Measurements from ENCODE around the gene PCCA. TPM values are rescaled to one million over a fixed set of nuclear protein-coding genes. Genes with fewer than 3 reads are reported as not detected.

PCCA gene
- total and polyA plus RNA-seq, 3 experiments from 2014 or later = 6.1 to 9.5 (median 6.2) TPM

- peaks cover 30 to 76% (median 53%) of the 10 kb centered on the region in 3 donors for H3K36me3 Mint-ChIP-seq
- POLR2A ChIA-PET = no interaction called here
Measured at GRCh38 chr13:100403675-100404074, 314.8 kb downstream of the PCCA start.

DNA sequence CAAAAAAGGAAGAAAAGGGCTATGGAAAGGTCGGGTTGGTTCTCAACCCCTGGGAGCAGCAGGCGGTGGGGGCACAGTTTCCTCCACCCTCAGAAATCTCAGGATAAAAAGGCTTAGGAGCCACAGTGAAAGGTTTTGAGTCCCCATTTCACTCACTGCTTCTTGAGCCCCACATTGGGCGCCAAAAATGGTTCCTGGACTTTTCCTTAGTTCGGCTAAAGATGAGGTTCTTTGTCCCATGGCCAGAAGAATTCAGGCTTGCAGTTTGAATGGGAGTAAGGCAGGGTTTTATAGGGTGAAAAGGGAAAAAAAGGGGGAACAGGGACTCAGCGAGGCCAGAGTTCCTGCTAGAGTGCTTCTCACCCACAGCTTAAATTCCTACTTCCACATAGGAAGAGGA lies 320.2 kb downstream of the PCCA start:
- no peak overlapping the region for H3K27ac ChIP-seq (ENCODE audit: low read depth, low read length)
- Mint-ChIP-seq H3K27ac (no peak overlapping the region), H3K4me3 (no peak overlapping the region), H3K36me3 (peaks cover 17 to 67% (median 45%) of the 10 kb centered on the region in 3 donors), H3K4me1 (no peaks in the 10 kb centered on the region), H3K27me3 (no peaks in the 10 kb centered on the region), H3K9me3 (peaks cover 32 to 76% (median 75%) of the 10 kb centered on the region in 5 donors)
- H3K36me3 ChIP-seq (ENCODE audit: insufficient read depth, low read length) = no peaks in the 10 kb centered on the region
- no peak overlapping the region for H3K4me3 ChIP-seq (ENCODE audit: low read length)
- no peaks in the 10 kb centered on the region for H3K27me3 ChIP-seq (ENCODE audit: insufficient read depth, low read length, poor library complexity, severe bottlenecking)
- peaks cover 18% of the 10 kb centered on the region for H3K9me3 ChIP-seq (ENCODE audit: low read length)
- ChIA-PET CTCF (no interaction called here), POLR2A (no interaction called here)
- H3K4me1 ChIP-seq (ENCODE audit: insufficient read depth, low read length) = no peaks in the 10 kb centered on the region
- no peak for DNase-seq

More at GRCh38 chr13:100403675-100404074, 314.8 kb downstream of the PCCA start:
- Histone ChIP-seq H3K4me1 (ENCODE audit: insufficient read depth, low read length) (no peaks in the 10 kb centered on the region), H3K27ac (ENCODE audit: low read depth, low read length) (no peak overlapping the region), H3K4me3 (ENCODE audit: low read length) (no peak overlapping the region), H3K27me3 (ENCODE audit: insufficient read depth, low read length, poor library complexity, severe bottlenecking) (no peaks in the 10 kb centered on the region), H3K9me3 (ENCODE audit: low read length) (peaks cover 14% of the 10 kb centered on the region), H3K36me3 (ENCODE audit: insufficient read depth, low read length) (no peaks in the 10 kb centered on the region)
- no peak overlapping the region for H3K4me3 Mint-ChIP-seq
- peaks cover 28 to 65% (median 61%) of the 10 kb centered on the region in 5 donors for H3K9me3 Mint-ChIP-seq
- peaks cover 0 to 6% (median 0%) of the 10 kb centered on the region in 3 donors for H3K4me1 Mint-ChIP-seq
- no peaks in the 10 kb centered on the region for H3K27me3 Mint-ChIP-seq
- H3K27ac Mint-ChIP-seq = no peak overlapping the region
- no peak for DNase-seq
- CTCF ChIA-PET = no interaction called here

- Mint-ChIP-seq H3K27ac (no peak overlapping the region), H3K4me3 (no peak overlapping the region), H3K36me3 (peaks cover 7 to 45% (median 17%) of the 10 kb centered on the region in 3 donors), H3K9me3 (peaks cover 0 to 5% (median 0%) of the 10 kb centered on the region in 5 donors), H3K27me3 (no peaks in the 10 kb centered on the region), H3K4me1 (no peaks in the 10 kb centered on the region)
- POLR2A ChIA-PET = no interaction called here
- no peak overlapping the region for H3K4me3 ChIP-seq (ENCODE audit: low read length)
- H3K36me3 ChIP-seq (ENCODE audit: insufficient read depth, low read length) = no peaks in the 10 kb centered on the region
- no peaks in the 10 kb centered on the region for H3K9me3 ChIP-seq (ENCODE audit: low read length)
- CTCF ChIA-PET = no interaction called here
- no peaks in the 10 kb centered on the region for H3K27me3 ChIP-seq (ENCODE audit: insufficient read depth, low read length, poor library complexity, severe bottlenecking)
- H3K27ac ChIP-seq (ENCODE audit: low read depth, low read length) = no peak overlapping the region
- no peak for DNase-seq
- H3K4me1 ChIP-seq (ENCODE audit: insufficient read depth, low read length) = no peaks in the 10 kb centered on the region
Measured at GRCh38 chr13:100423375-100423774, 334.5 kb downstream of the PCCA start.

DNA sequence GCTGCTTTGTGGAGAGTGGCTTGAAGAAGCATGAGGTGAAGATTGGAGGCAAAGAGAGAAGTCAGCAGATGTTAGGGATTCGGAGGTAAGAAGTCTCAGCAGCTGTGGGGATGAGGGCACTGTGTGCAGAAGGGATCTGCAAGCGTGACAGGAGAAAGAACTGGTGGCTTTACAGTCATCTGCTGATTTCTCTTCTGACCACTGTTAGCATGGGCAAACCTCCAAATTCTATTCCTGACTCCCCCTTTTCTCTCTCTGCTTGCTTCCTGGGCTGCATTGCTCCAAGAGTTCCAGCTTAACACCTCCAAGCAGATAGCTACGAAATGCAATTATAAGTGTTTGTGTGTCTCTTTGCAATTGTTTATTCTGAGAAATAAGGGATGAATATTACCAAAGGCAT lies 340.1 kb downstream of the PCCA start:
- no peaks in the 10 kb centered on the region for H3K27me3 ChIP-seq (ENCODE audit: insufficient read depth, low read length, poor library complexity, severe bottlenecking)
- no peaks in the 10 kb centered on the region for H3K9me3 ChIP-seq (ENCODE audit: low read length)
- H3K9me3 Mint-ChIP-seq = peaks cover 0 to 4% (median 0%) of the 10 kb centered on the region in 5 donors
- no peaks in the 10 kb centered on the region for H3K4me1 ChIP-seq (ENCODE audit: insufficient read depth, low read length)
- H3K4me3 ChIP-seq (ENCODE audit: low read length) = no peak overlapping the region
- peak overlapping the region in 1 of 8 donors; percentile 75 for H3K27ac Mint-ChIP-seq
- H3K27ac ChIP-seq (ENCODE audit: low read depth, low read length) = no peak overlapping the region
- CTCF ChIA-PET = interaction anchor here (1.5 kb wide), 1 partner anchor 21 kb away, joined by 3 read pairs; no protein-coding TSS in a partner anchor
- peaks cover 28 to 46% (median 31%) of the 10 kb centered on the region in 3 donors for H3K36me3 Mint-ChIP-seq
- POLR2A ChIA-PET = no interaction called here
- no peaks in the 10 kb centered on the region for H3K36me3 ChIP-seq (ENCODE audit: insufficient read depth, low read length)
- peaks cover 1 to 10% (median 6%) of the 10 kb centered on the region in 3 donors for H3K4me1 Mint-ChIP-seq
- no peak for DNase-seq
- H3K27me3 Mint-ChIP-seq = no peaks in the 10 kb centered on the region
- no peak overlapping the region for H3K4me3 Mint-ChIP-seq

DNA sequence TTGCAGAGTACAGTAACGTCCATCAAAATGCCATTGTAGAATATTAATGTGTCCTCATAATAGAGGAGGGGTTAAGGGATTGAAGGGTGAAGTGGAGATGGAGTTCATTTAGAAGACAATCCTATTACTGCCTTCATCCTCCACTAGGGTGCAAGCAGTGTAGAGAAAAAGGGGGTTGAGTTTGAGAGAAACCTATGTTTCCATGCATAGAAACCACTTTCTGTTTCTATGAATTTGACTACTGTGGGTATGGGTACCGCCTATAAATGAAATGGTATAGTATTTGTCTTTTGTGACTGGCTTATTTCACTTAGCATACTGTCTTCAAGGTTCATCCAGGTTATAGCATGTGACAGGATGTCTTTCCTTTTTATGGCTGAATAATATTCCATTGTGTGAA lies 343.7 kb downstream of the PCCA start:
- Histone ChIP-seq H3K4me1 (ENCODE audit: insufficient read depth, low read length) (no peaks in the 10 kb centered on the region), H3K27ac (ENCODE audit: low read depth, low read length) (no peak overlapping the region), H3K4me3 (ENCODE audit: low read length) (no peak overlapping the region), H3K27me3 (ENCODE audit: insufficient read depth, low read length, poor library complexity, severe bottlenecking) (no peaks in the 10 kb centered on the region), H3K9me3 (ENCODE audit: low read length) (no peaks in the 10 kb centered on the region), H3K36me3 (ENCODE audit: insufficient read depth, low read length) (no peaks in the 10 kb centered on the region)
- Mint-ChIP-seq H3K36me3 (peaks cover 23 to 58% (median 37%) of the 10 kb centered on the region in 3 donors), H3K4me3 (no peak overlapping the region), H3K27me3 (no peaks in the 10 kb centered on the region), H3K4me1 (peaks cover 4 to 17% (median 8%) of the 10 kb centered on the region in 3 donors), H3K9me3 (peaks cover 0 to 4% (median 0%) of the 10 kb centered on the region in 5 donors), H3K27ac (no peak overlapping the region)
- CTCF ChIA-PET = no interaction called here
- POLR2A ChIA-PET = no interaction called here
- no peak for DNase-seq

DNA sequence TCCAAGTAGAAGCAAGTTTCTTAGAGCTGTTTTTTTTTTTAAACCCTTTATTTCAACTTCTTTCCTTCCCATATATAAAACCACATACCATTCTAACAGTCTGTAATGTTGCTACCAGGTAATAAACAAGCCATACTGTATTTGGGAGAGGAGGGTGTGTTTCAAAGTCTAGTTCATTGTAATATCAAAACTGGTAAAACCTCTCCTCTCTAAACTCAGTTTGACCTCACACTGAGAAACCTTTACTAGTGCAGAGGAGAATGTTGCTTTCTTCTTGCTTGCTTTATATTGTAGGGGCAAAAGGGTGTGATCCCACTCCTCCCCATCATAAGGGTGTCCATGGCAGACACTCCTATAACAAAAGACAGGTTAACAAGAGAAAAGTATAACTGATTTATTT lies 344.6 kb downstream of the PCCA start:
- Mint-ChIP-seq H3K27ac (no peak overlapping the region), H3K27me3 (no peaks in the 10 kb centered on the region), H3K4me1 (peaks cover 4 to 17% (median 8%) of the 10 kb centered on the region in 3 donors), H3K9me3 (peaks cover 0 to 4% (median 0%) of the 10 kb centered on the region in 5 donors), H3K36me3 (peaks cover 21 to 63% (median 40%) of the 10 kb centered on the region in 3 donors), H3K4me3 (no peak overlapping the region)
- DNase-seq = no peak
- CTCF ChIA-PET = no interaction called here
- Histone ChIP-seq H3K27ac (ENCODE audit: low read depth, low read length) (no peak overlapping the region), H3K36me3 (ENCODE audit: insufficient read depth, low read length) (no peaks in the 10 kb centered on the region), H3K27me3 (ENCODE audit: insufficient read depth, low read length, poor library complexity, severe bottlenecking) (no peaks in the 10 kb centered on the region), H3K9me3 (ENCODE audit: low read length) (no peaks in the 10 kb centered on the region), H3K4me1 (ENCODE audit: insufficient read depth, low read length) (no peaks in the 10 kb centered on the region), H3K4me3 (ENCODE audit: low read length) (no peak overlapping the region)
- POLR2A ChIA-PET = no interaction called here

DNA sequence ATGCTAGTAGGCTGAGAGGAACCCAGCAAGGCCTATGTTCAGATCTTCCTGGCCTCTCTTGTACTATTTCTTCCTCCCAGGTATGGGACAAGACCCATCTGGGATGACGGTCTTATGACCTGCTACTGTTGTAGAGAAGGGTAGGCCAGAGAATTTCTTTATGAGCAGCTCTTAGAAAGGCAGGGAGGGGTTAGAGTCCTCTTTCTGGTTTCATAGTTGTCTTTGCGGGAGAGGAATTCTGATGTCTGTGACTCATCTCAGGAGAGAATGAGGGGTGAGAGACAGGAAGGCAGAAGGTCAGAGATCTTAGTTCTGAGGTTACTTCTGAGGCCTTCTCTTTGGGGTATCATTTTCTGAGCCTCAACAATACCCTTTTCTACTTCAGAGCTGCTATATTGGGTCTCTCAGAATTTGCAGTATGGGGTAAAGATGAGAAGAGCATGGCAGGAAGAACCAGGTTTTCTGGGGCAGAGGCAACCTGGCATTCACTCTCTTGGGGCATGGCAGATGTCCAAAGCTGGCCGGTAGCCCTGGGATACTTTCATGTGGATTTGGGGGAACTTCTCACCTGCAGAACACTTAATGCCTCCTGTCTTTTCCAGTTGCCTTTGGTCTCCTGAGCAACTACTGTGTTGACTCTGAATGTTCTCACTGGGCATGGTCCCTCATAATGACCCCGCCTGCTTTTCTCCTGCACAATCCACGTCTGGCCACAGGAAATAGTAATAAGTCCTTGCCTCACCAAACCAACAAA lies 345.3 kb downstream of the PCCA start:
- no peak overlapping the region for H3K4me3 Mint-ChIP-seq

DNA sequence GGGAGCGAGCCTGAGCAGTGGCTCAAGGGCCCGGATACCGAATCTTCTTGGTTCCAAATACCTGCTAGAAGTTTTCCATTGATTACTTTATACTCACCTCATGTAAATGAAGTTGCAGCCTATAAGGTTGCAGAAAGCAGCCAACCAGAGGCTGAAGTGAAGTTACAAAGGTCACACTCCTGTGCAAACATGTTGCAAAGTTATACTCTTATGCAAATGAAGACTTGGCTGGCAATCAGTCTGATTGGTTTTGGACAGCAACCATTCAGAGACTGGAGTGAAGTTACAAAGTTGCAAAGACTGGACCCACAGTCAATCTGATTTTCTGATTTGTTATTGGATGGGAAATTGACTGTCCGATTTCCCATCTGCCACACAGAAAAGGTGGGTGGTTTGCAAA lies 347.2 kb downstream of the PCCA start:
- no peak for DNase-seq
- Mint-ChIP-seq H3K9me3 (peaks cover 0 to 4% (median 0%) of the 10 kb centered on the region in 5 donors), H3K36me3 (peaks cover 10 to 54% (median 35%) of the 10 kb centered on the region in 3 donors), H3K4me1 (peaks cover 4 to 17% (median 8%) of the 10 kb centered on the region in 3 donors), H3K27me3 (no peaks in the 10 kb centered on the region), H3K27ac (no peak overlapping the region), H3K4me3 (no peak overlapping the region)
- POLR2A ChIA-PET = no interaction called here
- Histone ChIP-seq H3K27me3 (ENCODE audit: insufficient read depth, low read length, poor library complexity, severe bottlenecking) (no peaks in the 10 kb centered on the region), H3K36me3 (ENCODE audit: insufficient read depth, low read length) (no peaks in the 10 kb centered on the region), H3K9me3 (ENCODE audit: low read length) (no peaks in the 10 kb centered on the region), H3K27ac (ENCODE audit: low read depth, low read length) (no peak overlapping the region), H3K4me3 (ENCODE audit: low read length) (no peak overlapping the region), H3K4me1 (ENCODE audit: insufficient read depth, low read length) (no peaks in the 10 kb centered on the region)
- CTCF ChIA-PET = no interaction called here

More for the DNA sequence above, 345.3 kb downstream of the PCCA start:
- no peak for DNase-seq
- ChIA-PET POLR2A (no interaction called here), CTCF (no interaction called here)
- H3K27me3 Mint-ChIP-seq = no peaks in the 10 kb centered on the region
- H3K36me3 ChIP-seq (ENCODE audit: insufficient read depth, low read length) = no peaks in the 10 kb centered on the region
- H3K27ac Mint-ChIP-seq = peak overlapping the region in 1 of 8 donors; percentile 66
- no peak overlapping the region for H3K27ac ChIP-seq (ENCODE audit: low read depth, low read length)
- peaks cover 4 to 17% (median 8%) of the 10 kb centered on the region in 3 donors for H3K4me1 Mint-ChIP-seq
- no peak overlapping the region for H3K4me3 ChIP-seq (ENCODE audit: low read length)
- H3K27me3 ChIP-seq (ENCODE audit: insufficient read depth, low read length, poor library complexity, severe bottlenecking) = no peaks in the 10 kb centered on the region
- H3K4me1 ChIP-seq (ENCODE audit: insufficient read depth, low read length) = no peaks in the 10 kb centered on the region
- peaks cover 0 to 4% (median 0%) of the 10 kb centered on the region in 5 donors for H3K9me3 Mint-ChIP-seq
- H3K36me3 Mint-ChIP-seq = peaks cover 17 to 63% (median 40%) of the 10 kb centered on the region in 3 donors
- H3K9me3 ChIP-seq (ENCODE audit: low read length) = no peaks in the 10 kb centered on the region
